GM11168 (cell line): ENCODE measurements around the gene CALML5.

Experiments
- in situ Hi-C: fragments of 300-500 bp; cut with MboI; formaldehyde crosslinking; loops from one replicate; pipeline ENCODE4 v1.12.0; 2022; ENCODE audit warnings: low sequenced_read_pairs; ENCODE audit not compliant: unreplicated experiment

The CALML5 gene

GRCh38 chr10:5534051-5534821 lies 34.9 kb upstream of the CALML5 start:
- in situ Hi-C loops: no loop called here

- in situ Hi-C loops: no loop called here
Measured at GRCh38 chr10:5533098-5533731, 33.8 kb upstream of the CALML5 start.

- in situ Hi-C loops: no loop called here
Measured at GRCh38 chr10:5532618-5533097, 33.3 kb upstream of the CALML5 start.

GRCh38 chr10:5532307-5532605 lies 32.9 kb upstream of the CALML5 start:
- in situ Hi-C loops: no loop called here

- in situ Hi-C loops: no loop called here
Measured at GRCh38 chr10:5531558-5532306, 32.4 kb upstream of the CALML5 start.

- in situ Hi-C loops: no loop called here
Measured at GRCh38 chr10:5530846-5531557, 31.6 kb upstream of the CALML5 start.

- in situ Hi-C loops: no loop called here
Measured at GRCh38 chr10:5530412-5530806, 31.0 kb upstream of the CALML5 start.

GRCh38 chr10:5529702-5530411 lies 30.5 kb upstream of the CALML5 start:
- in situ Hi-C loops: no loop called here

GRCh38 chr10:5528989-5529701 lies 29.8 kb upstream of the CALML5 start:
- in situ Hi-C loops: no loop called here

GRCh38 chr10:5527332-5528200 lies 28.2 kb upstream of the CALML5 start:
- in situ Hi-C loops: no loop called here

- in situ Hi-C loops: no loop called here
Measured at GRCh38 chr10:5526691-5527331, 27.4 kb upstream of the CALML5 start.

- in situ Hi-C loops: no loop called here
Measured at GRCh38 chr10:5525561-5526341, 26.4 kb upstream of the CALML5 start.

- in situ Hi-C loops: no loop called here
Measured at GRCh38 chr10:5524641-5525560, 25.5 kb upstream of the CALML5 start, which contains the start of gene CALML3. Gene CALML3, plus strand, starts transcription at chr10:5524961. Its CDS starts 125 bp downstream, at chr10:5525086.

GRCh38 chr10:5523796-5524574 lies 24.6 kb upstream of the CALML5 start:
- in situ Hi-C loops: no loop called here

- in situ Hi-C loops: no loop called here
Measured at GRCh38 chr10:5522913-5523560, 23.7 kb upstream of the CALML5 start.
